ENCODE measurements around the gene USO1.
"Not testable (repeated sequence)": the region's sequence is repeated elsewhere in the genome, so short reads cannot be mapped to it uniquely, and the experiment has no call there.

USO1 gene

DNA sequence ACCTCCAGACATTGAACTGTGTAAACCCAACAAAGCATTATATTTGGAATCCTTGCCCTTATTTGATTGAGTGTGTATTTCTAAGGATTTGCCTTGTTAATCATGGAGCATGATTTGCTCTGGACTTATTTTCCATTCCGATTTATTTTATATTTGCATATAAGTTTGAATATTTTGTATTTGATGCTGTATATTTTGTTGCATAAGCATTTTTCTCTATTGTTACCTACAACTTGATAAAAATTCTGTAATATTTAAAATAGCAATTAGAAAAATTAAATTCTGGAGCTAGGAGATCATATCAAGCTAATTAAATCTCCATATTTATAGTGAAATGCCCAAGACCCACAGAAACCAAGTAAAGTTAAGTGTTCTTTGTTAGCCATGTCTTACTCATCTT lies 47.2 kb downstream of the USO1 start:
- no peak for DNase-seq

DNA sequence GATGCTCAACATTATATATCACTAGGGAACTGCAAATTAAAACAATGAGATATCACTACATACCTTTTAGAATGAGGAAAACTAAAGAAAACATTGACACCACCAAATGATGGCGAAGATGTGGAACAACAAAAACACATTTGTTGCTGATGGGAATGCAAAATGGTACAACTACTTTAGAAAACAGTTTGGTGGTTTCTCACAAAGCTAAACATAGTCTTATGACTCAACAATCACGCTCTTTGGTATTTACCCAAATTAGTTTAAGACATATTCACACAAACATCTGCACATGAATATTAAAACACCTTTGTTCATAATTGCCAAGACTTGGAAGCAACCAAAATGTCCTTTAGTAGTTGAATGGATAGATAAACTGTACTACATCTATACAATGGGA lies 53.2 kb downstream of the USO1 start:
- no peak for DNase-seq

DNA sequence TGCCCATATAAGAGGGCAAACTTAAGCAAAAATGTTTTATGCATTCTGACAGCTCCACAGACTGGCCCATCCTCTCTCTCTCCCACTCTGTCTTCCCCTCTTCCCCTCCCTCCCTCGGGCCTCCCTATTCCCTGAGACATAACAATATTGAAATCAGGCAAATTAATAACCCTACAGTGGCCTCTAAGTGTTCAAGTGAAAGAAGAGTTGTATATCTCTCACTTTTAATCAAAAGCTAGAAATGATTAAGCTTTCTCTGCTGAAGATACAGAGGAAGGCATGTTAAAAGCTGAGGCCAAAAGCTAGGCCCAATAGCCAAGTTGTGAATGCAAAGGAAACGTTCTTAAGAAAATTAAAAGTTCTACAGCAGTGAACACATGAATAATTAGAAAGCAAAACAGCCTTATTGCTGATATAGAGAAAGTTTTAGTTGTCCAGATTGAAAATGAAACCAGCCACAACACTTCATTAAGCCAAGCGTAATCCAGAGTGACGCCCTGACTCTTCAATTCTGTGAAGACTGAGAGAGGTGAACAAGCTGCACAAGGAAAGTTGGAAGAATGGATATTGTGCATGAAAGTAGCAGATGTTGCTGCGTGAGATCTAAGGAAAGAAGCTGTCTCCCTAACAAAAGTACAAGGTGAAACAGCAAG lies 54.9 kb downstream of the USO1 start:
- no peak for DNase-seq

DNA sequence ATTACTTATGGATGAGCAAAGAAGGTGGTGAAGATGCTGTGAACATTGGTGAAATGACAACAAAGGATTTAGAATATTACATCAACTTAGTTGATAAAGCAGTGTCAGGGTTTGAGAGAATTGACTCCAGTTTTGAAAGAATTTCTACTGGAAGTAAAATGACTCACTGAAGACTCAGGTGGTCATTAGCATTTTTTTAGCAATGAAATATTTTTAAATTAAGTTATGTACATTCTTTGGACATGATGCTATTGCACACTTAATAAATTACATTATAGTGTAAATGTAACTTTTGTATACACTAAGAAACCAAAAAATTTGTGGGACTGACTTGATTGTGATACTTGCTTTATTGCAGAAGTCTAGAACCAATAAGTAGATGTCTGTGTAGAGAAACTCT lies 56.9 kb downstream of the USO1 start:
- no peak for DNase-seq

DNA sequence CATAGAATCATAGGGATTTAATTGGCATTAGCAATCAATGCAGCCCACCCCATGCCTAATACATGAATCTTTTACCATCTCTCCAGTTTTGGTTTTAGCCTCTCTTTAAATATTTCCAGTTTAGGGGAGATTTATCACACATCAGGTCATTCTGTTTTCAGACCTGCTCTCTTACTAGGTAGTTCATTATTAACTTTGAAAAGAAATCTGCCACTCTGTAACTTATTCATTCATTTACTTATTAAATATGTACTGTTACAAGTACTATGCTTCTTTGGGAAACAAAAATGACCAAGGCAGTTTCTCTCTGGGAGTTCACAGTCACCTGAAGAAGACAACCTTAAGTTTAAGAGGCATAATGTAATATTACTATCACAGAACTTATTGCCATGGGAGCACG lies 62.1 kb downstream of the USO1 start:
- DNase-seq: no peak

DNA sequence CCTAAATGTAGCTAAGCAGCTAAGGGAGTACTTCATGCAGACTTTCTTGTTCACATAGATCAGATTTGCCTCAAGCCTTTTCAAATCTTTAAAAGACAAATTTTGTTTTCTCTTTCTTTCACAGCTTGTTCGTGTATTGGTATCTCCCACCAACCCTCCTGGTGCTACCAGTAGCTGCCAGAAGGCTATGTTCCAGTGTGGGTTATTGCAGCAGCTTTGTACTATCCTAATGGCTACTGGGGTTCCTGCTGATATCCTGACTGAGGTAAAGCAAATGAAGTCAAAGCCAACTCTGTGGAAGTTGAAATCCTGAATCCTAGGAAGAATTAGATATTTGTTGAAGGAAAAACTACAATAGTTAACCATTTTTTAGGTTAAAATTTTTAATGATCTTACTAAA lies 62.6 kb downstream of the USO1 start:
- DNase-seq: no peak

DNA sequence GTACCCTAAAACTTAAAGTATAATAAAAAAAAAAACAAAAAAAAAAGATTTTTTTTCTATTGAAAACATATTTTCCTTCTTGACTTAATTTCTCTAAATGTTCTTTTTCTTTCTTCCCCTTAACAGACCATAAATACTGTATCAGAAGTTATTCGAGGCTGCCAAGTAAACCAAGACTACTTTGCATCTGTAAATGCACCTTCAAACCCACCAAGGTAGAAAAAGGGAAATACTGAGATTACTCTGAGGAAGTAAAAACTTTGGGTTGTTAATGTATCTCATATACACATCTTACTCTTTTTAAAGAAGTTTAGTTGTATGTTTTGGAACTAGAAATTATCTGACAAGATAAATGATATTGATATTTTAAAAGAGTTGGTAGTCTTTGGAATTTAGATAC lies 65.6 kb downstream of the USO1 start:
- DNase-seq: no peak

DNA sequence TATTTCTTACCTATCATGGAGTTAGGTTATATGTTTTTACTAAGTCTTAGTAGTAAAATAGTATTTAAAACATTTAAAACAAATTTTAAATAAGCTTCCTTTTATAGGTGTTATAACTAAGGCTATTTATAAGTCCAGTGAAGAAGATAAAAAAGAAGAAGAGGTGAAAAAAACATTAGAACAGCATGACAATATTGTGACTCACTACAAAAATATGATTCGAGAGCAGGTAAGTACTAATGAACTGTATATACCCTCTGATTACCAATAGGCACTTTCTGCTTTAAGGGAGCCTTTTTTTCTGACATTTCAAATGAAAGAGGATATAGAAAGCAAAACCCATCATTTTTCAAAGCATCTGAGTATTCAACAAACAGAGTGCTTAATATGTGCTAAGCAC lies 76.6 kb downstream of the USO1 start:
- no peak for DNase-seq

DNA sequence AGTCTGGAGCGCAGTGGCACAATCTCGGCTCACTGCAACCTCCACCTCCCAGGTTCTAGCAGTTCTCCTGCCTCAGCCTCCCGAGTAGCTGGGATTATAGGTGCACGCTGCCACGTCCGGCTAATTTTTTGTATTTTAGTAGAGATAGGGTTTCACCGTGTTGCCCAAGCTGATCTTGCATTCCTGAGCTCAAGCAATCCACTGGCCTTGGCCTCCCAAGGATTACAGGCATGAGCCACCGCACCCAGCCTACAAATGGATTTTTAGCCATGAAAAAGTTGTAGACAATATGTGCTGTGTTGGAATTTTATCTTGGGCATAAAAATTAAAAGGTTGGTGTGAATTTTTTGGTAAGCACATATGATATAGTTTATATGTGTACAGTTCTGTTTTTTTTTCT lies 81.7 kb downstream of the USO1 start:
- not testable (repeated sequence) for DNase-seq

DNA sequence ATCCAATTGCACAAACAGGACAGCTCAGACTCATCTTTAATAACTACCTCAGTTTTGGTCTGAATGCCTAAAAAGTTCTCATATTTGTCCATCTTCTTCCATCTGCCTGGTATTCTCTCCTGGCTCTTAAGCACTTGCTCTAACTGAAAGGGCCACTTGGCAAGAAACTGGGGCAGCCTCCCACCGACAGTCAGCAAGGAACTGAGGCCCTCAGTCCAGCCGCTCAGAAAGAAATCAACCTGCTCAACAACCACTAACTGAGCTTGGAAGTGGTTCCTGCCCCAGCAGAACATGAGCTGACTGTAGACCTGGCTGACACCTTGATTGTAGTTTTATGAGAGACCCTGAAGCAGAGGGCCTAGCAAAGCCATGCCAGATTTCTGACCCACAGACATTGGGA lies 93.5 kb downstream of the USO1 start:
- DNase-seq: no peak

DNA sequence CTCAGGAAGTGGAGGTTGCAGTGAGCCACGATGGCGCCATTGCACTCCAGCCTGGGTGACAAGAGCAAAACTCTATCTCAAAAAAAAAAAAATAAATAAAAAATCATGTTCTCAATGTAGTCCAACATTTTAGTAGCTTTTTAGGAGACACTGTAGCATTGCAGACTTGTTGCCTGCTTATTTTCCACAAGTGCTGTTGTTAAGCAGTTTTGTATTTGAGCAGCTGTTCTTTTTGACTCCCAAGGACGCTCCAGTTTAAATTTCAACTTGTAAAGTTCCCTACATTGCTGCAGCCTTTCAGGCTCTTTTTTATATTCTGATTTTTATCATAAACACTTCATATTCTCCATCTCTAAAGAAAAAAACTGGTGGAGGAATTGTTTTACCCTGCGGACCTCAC lies 94.7 kb downstream of the USO1 start:
- no peak for DNase-seq

DNA sequence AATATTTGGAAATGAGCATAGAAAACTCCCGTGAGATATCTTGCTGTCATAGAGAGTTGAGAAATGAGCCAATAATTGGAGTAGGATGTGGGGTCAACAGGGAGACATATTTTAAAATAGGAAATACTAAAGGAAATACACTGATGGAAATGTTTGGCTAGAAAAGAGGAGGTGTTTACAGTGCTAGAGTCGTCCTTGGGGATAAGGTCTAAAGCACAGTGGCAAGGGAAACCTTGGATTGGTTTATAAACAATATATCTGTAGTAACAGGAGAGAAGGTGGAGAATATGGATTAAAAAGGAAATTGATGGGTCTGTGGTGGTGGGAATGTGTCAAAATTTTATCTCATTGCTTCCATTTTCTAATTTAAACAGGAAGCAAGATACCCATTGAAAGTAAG lies 95.8 kb downstream of the USO1 start:
- DNase-seq: no peak

DNA sequence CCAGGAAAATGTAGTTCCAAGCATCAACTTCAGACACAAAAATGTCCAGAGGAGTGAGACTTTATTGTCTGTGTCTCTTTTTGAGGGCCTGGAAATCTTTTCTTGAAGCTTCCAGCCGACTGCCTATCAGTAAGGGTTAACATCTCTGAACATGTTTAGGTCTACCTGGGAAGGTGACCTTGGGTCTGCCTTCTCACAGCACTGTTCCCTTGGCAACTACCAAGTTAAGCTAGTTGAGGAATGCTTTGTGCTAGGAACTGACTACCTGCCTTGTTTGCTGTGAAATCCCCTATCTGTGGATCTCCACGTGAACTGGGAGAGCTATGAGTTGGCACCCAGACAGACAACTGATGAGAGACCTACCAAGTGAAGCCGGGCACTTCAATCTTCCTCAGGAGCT lies 96.3 kb downstream of the USO1 start:
- no peak for DNase-seq

DNA sequence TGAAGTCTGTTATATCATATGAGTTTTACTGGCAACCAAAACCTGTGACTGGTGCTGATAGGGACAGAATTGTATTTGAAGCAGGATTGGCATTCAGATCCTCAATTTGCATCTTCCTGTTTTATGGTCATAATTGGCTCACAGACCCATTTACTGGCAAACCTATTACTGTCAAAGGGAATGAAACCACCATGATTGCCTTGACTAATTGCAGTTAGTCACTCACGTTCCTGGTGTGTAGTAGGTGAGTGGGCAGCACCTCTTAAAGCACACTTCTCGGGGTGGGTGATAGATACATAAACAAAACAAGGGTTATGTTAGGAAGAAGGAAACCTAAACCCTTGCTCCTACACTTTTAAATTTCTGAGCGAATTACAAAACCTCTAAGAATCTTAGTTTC lies 96.8 kb downstream of the USO1 start:
- DNase-seq: no peak

DNA sequence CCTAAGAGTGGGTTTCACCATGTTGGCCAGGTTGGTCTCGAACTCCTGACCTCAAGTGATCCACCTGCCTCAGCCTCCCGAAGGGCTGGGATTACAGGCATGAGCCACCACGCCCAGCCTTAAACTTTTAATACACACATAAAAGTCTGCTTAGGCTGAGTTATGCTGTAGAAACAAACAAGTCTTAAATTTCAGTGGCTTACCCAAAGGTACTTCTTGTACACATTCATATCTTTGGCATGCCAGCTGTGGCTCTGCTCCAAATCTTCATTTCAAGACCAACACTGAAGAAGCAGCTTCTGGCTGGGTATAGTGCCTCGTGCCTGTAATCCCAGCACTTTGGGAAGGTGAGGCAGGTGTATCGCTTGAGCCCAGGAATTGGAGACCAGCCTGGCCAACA lies 97.6 kb downstream of the USO1 start:
- no peak for DNase-seq

DNA sequence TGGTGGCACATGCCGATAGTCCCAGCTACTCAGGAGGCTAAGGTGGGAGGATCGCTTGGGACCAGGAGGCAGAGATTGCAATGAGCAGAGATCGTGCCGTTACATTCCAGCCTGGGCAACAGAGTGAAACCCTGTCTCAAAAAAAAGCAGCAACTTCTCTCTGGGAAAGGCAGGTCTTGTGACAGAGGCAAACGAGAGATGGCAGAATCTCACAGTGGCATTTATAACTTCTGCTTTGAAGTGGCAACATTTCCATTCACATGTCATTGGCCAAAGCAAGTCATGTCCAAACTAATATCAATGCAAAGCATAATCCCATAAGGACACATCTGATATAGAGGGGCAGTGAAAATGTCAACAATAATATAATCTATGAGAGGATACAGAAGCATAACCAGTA lies 98.0 kb downstream of the USO1 start:
- no peak for DNase-seq

DNA sequence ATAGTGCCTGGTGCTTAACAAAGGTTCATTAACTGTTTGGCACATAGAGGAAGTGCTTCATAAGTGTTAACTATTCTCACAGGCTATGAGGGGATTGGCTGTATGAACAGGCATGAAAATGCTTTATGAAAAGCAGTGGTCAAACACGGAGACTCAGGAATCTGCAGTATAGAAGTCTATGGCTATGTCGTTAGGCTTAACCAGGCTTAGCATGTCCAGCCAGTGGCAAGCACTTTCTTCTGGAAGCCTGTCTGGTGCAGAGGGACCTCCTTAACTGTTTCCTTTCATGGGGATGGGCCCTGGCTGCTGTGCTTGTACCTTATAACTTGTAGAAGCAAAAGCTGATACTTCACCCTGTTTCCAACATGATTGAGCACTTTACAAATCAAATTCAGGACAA lies 99.4 kb downstream of the USO1 start:
- DNase-seq: no peak

DNA sequence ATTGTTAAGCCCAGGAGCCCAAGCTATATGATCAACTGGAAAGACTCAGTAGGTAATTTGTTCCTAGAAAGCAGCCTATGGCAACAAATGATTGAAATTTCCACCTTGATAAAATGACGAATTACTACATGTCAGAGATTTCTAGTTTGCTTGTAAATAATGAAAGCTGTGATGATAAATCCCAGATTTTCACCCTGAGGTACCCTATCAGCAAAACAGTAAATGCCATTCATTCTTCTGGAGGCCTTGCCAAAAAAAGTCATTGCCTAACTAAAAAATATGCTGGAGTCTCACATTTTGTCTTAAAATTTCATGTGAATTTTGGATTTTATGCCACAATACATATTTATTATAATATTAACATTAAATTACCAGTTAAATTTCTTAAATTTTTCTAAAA lies 106.5 kb downstream of the USO1 start:
- DNase-seq: no peak

DNA sequence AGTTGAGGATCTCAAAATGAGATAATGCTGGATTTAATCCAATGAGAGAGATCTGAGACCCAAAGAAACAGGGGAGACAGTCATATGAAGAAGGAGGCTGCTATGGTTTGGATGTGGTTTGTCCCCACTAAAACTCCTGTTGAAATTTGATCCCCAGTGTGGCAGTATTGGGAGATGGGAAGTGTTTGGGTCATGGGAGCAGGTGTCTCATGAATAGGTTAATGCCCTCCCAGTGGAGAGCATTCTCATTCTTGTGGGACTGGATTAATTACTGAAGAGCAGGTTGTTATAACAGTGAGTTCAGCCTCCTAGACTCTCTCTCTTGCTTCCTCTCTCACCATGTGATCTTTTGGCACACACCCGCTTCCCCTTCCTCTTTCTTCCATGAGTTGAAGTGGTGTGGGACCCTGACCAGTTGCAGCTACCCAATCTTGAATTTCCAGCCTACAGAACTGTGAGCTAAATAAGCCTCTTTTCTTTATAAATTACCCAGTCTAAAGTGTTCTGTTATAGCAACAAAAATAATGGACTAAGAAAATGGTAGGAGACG lies 107.6 kb downstream of the USO1 start:
- DNase-seq: no peak

DNA sequence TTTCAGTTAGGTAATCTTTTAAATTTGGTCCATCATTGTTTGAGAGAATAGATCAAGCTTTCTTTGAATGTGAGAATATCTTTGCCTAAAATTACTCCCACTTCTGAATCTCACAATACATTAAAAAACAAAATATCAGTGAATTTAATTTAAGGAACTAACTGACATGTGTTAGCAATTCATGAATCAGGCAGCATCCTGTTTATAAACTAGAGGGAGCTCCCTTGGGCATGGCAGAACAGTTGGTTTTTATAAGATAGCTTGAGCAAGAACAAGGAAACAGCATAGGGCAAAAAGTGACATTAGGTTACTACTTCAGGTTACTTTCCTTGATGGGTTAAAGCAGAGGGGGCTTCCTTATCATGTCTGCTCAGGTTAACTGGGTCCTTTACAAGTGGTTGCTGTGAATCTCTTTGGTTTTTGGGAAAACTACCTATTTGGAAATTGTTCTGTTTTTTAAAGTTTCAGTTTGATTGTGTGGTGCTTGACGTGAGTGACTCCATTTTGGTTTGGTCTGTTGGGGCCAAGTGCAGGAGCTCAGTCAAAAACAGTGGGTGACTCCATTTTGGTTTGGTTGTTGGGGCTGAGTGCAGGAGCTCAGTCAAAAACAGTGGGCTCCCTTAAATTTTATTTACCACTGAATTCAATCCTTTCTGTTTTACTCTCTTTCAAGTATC lies 109.9 kb downstream of the USO1 start:
- no peak for DNase-seq

DNA sequence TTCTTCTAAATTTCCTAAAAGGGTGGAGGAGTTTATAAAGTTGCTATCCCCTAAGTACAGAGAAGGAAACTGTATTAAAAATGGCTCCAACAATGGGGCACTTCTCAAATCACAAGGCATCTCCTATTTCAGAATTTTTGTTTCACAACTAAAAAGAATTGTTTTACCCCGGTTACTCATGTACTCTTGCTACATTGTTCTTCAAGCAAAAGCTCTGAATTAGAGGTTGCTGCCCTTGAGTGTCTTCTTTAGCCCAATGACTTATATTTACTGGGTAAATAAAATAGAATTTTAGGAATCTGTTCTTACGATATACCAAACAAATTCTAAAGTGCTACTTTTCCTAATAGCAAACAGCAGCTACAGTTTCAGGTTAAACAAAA lies 110.4 kb downstream of the USO1 start:
- DNase-seq: no peak

DNA sequence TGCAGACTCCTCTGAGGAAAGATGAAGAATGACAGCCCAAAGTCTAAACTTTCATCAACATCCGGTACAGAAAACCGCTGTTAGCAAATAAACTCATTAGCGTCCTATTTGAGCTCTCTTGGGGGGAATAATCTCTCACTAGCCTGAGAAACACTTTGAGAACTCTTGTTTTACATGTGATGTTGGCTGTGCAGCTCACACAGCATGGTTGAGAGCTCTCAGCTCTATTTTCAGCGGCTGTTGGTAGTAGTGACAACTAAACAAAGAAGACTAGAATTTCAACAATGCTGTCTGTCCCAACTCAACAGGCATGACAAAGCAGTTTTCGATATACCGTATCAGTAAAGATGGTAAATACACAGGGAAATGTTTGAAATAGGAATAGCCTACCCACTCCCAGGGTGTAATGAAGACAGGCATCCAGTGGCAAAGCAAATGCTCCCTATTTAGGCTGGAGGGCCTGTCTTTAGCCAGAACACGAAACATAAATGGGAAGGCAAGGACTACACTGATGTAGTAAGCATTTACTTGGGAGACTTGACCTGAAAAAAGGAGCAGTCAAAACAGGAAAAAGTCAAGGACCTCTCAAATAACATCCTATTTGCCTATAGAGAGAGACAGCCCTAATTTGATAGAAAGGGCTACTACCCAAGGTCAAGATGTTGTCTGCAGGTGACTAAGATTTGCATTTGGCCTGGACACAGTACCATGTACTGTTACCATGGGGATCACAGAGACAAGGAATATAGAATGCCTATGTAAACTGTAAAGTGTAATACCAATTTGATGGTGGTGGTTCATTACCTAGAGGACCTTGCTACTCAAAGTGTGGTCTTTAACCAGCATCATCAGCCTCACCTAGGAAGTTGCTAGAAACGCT lies 117.5 kb downstream of the USO1 start:
- no peak for DNase-seq

DNA sequence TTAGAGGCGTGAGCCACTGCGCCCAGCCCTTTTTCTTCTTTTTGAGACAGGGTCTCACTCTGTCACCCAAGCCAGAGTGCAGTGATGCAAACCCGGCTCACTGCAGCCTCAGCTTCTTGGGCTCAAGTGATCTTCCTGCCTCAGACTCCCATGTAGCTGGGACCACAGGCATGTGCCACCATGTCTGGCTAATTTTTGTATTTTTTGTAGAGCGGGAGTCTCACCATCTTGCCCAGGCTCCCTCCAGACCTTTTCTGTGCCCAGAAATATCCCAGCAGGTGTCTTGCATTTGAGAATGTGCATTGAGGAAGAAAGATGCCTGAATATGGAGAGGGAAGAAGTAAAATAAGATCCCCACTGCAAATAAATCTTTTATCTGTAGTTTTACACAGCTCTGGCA lies 119.2 kb downstream of the USO1 start:
- DNase-seq: no peak

DNA sequence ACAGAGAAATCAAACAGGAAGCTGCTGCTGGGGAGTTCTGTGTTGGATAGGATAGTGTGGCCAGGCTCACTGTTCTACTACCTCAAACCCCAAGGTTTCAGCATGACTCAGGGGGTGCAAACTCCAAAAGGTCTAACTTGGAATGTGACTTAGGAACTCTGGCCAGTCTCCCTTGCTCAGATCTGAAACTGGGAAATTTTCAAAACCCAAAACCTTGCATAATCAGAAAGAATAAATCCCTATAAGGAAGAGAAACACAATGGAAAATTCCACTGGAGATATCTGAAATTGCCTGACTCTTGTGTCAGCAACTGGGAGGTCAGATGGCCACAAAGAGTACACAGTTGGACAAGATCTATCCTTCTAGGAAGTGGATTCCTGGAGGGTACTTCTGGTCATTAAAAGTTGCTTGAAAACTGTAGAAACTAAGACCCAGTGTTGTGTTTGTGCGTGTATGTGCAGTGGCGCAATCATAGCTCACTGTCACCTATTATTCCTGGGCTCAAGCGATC lies 119.8 kb downstream of the USO1 start:
- no peak for DNase-seq

All from CD4-positive, alpha-beta T cell treated with Interferon gamma for 1 hour (primary cell).